ENCODE data around the gene CYFIP1. TPM values are rescaled to one million over a fixed set of nuclear protein-coding genes. Genes with fewer than 3 reads are reported as not detected.
A peak's percentile ranks its signal among the peaks of the same experiment; 100 is the strongest.

CYFIP1 gene
- total RNA-seq, 1 experiment from 2014 or later, result 79.2 TPM

GRCh38 chr15:22949074-22949547 is 31.1 kb downstream of the CYFIP1 start:
- peak; percentile 89 for ATAC-seq

GRCh38 chr15:22948056-22948455 is 32.1 kb downstream of the CYFIP1 start:
- ATAC-seq (no peak), DNase-seq (ENCODE audit: low spot score) (no peak)
- Mint-ChIP-seq H3K9me3 (no peaks in the 10 kb centered on the region), H3K27me3 (ENCODE audit: low read depth) (peaks cover 29% of the 10 kb centered on the region), H3K27ac (no peak overlapping the region), H3K4me1 (peaks cover 39% of the 10 kb centered on the region), H3K4me3 (no peak overlapping the region), H3K36me3 (peaks cover 7% of the 10 kb centered on the region)
- ChIA-PET CTCF (no interaction called here), POLR2A (no interaction called here)
- TF ChIP-seq NFYB (CRISPR knock-in tag; conservative IDR thresholded peaks at IDR 0.05; ENCODE audit: low read depth), result no peak
- TF ChIP-seq NFATC4 (CRISPR knock-in tag; IDR thresholded peaks at IDR 0.05), result no peak
- TF ChIP-seq SMAD4 (CRISPR knock-in tag; IDR thresholded peaks at IDR 0.05), result no peak
- no peak for TF ChIP-seq TCF7 (CRISPR knock-in tag; IDR thresholded peaks at IDR 0.05; ENCODE audit: low read depth)
- TF ChIP-seq ESRRA (CRISPR knock-in tag; IDR thresholded peaks at IDR 0.05; ENCODE audit: borderline replicate concordance), result no peak
- TF ChIP-seq NR1H2 (CRISPR knock-in tag; IDR thresholded peaks at IDR 0.05), result no peak
- TF ChIP-seq SOX15 (CRISPR knock-in tag; IDR thresholded peaks at IDR 0.05), result no peak
- no peak for TF ChIP-seq JUN (CRISPR knock-in tag; IDR thresholded peaks at IDR 0.05)
- TF ChIP-seq NR3C1 (CRISPR knock-in tag; conservative IDR thresholded peaks at IDR 0.05; ENCODE audit: low read depth), result no peak
- TF ChIP-seq FOXP1 (CRISPR knock-in tag; IDR thresholded peaks at IDR 0.05; ENCODE audit: borderline replicate concordance), result no peak
- TF ChIP-seq GRHL2 (CRISPR knock-in tag; IDR thresholded peaks at IDR 0.05; ENCODE audit: insufficient replicate concordance, severe bottlenecking), result no peak
- no peak for TF ChIP-seq CREB1 (CRISPR knock-in tag; IDR thresholded peaks at IDR 0.05)
- no peak for TF ChIP-seq IRF1 (CRISPR knock-in tag; IDR thresholded peaks at IDR 0.05)
- TF ChIP-seq HMGXB4 (CRISPR knock-in tag; IDR thresholded peaks at IDR 0.05), result no peak
- no peak for TF ChIP-seq ATF3 (CRISPR knock-in tag; conservative IDR thresholded peaks at IDR 0.05)
- TF ChIP-seq PRDM15 (CRISPR knock-in tag; IDR thresholded peaks at IDR 0.05), result no peak
- no peak for TF ChIP-seq TEAD4 (CRISPR knock-in tag; IDR thresholded peaks at IDR 0.05)

More at GRCh38 chr15:22949074-22949547, 31.1 kb downstream of the CYFIP1 start:
- Mint-ChIP-seq H3K27me3 (ENCODE audit: low read depth) (peaks cover 40% of the 10 kb centered on the region), H3K36me3 (no peaks in the 10 kb centered on the region; the same call in 1 of the 2 replicates), H3K9me3 (no peaks in the 10 kb centered on the region), H3K4me1 (peaks cover 47% of the 10 kb centered on the region), H3K27ac (no peak overlapping the region), H3K4me3 (peak overlapping the region; percentile 12)
- TF ChIP-seq ZNF281 (CRISPR knock-in tag; IDR thresholded peaks at IDR 0.05), result no peak
- TF ChIP-seq SMAD4 (CRISPR knock-in tag; IDR thresholded peaks at IDR 0.05), result no peak
- no peak for TF ChIP-seq IRF1 (CRISPR knock-in tag; IDR thresholded peaks at IDR 0.05)
- TF ChIP-seq FOXK1 (CRISPR knock-in tag; IDR thresholded peaks at IDR 0.05), result peak; percentile 36; the same call in 1 of the 2 replicates
- DNase-seq (ENCODE audit: low spot score), result peak; percentile 39
- CTCF ChIA-PET, result no interaction called here
- POLR2A ChIA-PET, result no interaction called here

Data from WTC11 (cell line).